IPS-11a (cell line): Measurements from ENCODE around the gene CTNNA1.
"Not testable (repeated sequence)": the region's sequence is repeated elsewhere in the genome, so short reads cannot be mapped to it uniquely, and the experiment has no call there.

Source experiments
- H3K4me3 ChIP-seq: one replicate; pipeline ENCODE4 v1.5.1; 2013; ENCODE audit warnings: low read depth, low read length, control low read depth

CTNNA1 gene, protein sequence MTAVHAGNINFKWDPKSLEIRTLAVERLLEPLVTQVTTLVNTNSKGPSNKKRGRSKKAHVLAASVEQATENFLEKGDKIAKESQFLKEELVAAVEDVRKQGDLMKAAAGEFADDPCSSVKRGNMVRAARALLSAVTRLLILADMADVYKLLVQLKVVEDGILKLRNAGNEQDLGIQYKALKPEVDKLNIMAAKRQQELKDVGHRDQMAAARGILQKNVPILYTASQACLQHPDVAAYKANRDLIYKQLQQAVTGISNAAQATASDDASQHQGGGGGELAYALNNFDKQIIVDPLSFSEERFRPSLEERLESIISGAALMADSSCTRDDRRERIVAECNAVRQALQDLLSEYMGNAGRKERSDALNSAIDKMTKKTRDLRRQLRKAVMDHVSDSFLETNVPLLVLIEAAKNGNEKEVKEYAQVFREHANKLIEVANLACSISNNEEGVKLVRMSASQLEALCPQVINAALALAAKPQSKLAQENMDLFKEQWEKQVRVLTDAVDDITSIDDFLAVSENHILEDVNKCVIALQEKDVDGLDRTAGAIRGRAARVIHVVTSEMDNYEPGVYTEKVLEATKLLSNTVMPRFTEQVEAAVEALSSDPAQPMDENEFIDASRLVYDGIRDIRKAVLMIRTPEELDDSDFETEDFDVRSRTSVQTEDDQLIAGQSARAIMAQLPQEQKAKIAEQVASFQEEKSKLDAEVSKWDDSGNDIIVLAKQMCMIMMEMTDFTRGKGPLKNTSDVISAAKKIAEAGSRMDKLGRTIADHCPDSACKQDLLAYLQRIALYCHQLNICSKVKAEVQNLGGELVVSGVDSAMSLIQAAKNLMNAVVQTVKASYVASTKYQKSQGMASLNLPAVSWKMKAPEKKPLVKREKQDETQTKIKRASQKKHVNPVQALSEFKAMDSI

DNA sequence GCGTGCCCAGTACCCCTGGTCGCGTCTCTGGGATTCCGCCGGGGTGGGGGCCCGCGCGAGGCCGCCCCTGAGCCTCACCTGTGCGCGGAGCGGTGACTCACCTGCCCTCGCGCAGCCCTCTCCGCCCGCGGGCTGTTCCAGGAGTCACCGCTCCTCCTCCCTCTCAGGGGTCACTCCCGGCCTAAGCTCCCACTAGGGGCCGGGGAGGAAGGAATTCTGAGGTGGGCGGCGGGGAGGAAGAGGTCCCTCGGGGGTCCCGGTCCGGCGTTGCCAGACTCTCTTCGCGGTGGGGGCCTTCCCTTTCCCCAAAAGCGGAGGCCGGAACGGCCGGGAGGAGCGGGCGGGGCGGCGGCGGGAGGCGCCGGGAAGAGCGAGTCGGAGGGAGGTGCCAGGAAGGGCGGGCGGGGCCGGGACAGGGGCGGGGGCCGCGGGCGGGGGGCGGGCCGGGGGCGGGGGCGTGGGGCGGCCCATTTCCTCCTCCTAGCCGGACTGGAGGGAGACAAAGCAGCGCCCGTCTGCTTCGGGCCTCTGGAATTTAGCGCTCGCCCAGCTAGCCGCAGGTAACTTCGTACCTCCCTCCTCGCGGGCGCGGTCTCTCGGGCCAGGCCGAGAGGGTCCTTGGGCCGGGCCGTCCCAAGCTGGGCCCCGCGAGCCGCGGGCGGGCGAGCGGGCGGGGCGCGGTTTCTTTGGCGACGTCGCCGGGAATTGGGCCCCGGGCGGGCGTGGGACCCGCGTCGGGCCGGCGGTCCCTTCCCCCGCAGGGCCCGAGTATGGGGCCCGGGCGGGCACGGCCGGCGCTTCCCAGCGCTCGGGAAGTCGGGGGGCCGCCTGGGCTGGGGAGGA, at the start of gene CTNNA1:
CTNNA1 (plus strand) TSS at position 475 of the 843 bp plus-strand sequence. CDS start 28,500 bp downstream, outside the sequence.
- peak within 1 kb of the TSS; percentile 85 for H3K4me3 ChIP-seq

DNA sequence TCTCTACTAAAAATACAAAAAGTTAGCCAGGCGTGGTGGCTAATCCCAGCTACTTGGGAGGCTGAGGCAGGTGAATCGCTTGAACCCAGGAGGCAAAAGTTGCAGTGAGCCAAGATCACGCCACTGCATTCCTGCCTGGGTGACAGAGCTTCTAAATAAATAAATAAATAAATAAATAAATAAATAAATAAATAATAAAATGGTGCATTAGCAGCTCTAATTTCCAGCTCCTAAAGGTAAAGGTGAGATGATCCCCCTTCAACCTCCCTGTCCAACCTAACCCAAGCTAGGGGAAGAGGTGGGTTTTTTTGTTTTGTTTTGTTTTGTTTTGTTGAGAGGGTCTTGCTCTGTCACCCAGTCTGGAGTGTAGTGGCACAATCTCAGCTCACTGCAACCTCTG, 49.4 kb upstream of the CTNNA1 start:
- not testable (repeated sequence) for H3K4me3 ChIP-seq

DNA sequence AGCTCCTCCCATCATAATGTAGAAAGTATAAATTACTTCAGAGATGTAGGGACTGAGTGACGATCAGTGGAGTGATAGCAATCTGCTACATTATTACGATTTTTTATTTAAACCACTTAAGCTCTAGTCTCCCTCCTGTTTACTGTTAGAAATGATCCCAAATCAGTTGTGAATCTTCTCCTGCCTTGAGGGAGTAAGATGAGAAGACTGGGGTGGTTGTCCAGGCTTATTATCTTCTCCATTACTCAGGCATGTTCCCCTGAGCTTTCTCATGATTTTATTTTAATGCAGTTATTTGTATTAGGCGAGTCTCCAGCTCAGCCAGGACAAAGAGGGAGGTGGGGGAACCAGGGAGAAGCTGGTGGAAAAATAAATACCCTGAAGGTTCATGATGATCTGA, 48.2 kb upstream of the CTNNA1 start:
- H3K4me3 ChIP-seq: no peak overlapping the region

DNA sequence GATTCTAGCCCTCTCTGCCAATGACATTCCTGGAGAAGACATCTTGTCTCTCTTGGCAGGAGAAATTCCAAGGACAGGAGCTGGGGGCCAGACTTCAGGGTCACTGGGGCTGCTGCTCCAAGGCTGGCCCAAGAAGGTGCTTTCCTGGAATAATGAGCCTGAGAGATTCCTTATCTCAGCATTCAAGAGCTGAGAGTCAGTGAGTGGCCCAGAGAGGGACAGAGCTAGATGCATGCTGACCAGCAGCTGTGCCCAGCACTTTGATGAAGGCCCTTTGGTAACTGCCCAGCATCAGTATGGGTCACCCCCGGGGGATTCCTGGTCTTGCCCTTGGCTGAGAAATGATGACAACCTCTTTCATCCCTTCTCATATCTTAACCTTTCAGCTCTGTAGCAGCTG, 47.7 kb upstream of the CTNNA1 start:
- no peak overlapping the region for H3K4me3 ChIP-seq

- no peak overlapping the region for H3K4me3 ChIP-seq
These were observed 46.4 kb upstream of the CTNNA1 start for GRCh38 chr5:138706655-138707480.

- H3K4me3 ChIP-seq: no peak overlapping the region
These were observed 44.4 kb upstream of the CTNNA1 start for GRCh38 chr5:138708791-138709190.

DNA sequence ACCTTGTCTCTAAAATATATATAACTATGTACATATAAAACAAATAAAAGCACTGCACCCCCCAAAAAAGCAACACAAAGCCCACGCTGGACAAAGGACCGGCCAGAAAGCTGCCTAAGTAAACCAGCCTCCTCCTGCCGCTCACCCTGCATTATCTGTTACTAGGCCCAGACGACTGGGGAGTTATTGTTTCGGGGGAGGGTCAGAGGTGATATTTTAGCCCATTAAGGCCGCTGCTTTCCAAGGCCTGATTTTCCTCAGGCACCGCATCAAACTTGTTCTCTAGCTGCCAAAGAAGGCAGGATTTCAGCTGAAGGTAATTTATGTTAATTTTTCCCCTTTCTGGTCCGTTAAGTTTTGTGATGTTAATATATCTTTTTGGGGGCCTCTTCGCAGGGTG, 44.0 kb upstream of the CTNNA1 start:
- H3K4me3 ChIP-seq: no peak overlapping the region

GRCh38 chr5:138711087-138711486, 42.1 kb upstream of the CTNNA1 start:
- no peak overlapping the region for H3K4me3 ChIP-seq

GRCh38 chr5:138711811-138712210, 41.4 kb upstream of the CTNNA1 start:
- H3K4me3 ChIP-seq: no peak overlapping the region

- H3K4me3 ChIP-seq: no peak overlapping the region
These were observed 40.9 kb upstream of the CTNNA1 start for GRCh38 chr5:138712324-138712723.

DNA sequence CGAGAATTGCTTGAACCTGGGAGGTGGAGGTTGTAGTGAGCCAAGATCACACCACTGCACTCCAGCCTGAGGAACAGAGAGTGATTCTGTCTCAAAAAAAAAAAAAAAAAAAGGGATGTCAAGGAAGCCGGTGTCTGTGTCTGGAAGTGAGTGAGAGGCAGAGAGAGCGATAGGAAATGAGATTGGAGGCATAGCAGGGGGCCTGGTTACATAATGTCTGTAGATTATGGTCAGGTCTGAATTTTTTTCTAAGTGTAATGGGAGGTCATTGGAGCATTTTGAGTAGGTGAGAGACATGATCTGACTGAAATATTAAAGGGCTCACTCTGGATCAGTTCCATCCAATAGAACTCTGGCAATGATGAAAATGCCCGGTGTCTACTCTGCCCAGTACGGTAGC, 40.4 kb upstream of the CTNNA1 start:
- H3K4me3 ChIP-seq: no peak overlapping the region

DNA sequence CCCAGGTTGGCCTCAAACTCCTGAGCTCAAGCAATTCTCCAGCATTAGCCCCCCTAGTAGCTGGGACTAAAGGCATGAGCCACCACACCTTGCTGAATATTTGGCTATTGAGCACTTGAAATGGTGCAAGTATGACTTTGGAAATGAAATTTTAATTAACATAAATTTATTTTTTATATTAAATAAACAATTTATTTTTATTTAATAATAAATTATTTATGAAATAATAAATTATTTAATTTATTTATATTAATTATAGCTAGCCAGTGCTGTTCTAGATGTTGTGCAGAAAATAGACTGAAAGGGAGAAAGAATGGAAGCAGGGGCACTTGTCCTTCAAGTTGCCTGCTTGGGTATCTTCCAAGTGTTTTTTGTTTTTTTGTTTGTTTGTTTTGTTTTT, 40.0 kb upstream of the CTNNA1 start:
- H3K4me3 ChIP-seq: no peak overlapping the region

- H3K4me3 ChIP-seq: no peak overlapping the region
These were observed 38.5 kb upstream of the CTNNA1 start for GRCh38 chr5:138714694-138715093.

- not testable (repeated sequence) for H3K4me3 ChIP-seq
These were observed 37.2 kb upstream of the CTNNA1 start for GRCh38 chr5:138715931-138716432.

- no peak overlapping the region for H3K4me3 ChIP-seq
These were observed 36.7 kb upstream of the CTNNA1 start for GRCh38 chr5:138716456-138716924.

DNA sequence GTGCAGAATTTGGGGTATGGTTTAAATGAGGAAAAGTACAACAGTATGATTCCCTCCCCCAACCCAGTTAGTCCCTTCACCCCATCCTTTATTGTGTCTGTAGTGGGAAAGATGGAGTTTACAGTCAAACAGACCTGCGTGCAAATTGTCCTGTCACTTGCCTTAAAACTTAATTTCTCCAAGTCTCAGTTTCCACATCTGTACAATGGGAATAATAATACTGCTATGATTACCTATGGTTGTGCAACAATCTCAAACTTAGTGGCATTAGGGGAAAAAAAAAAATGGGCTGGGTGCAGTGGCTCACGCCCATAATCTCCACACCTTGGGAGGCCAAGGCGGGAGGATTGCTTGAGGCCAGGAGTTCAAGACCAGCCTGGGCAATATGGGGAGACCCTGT, 35.8 kb upstream of the CTNNA1 start:
- H3K4me3 ChIP-seq: no peak overlapping the region

GRCh38 chr5:138719811-138720210, 33.4 kb upstream of the CTNNA1 start:
- no peak overlapping the region for H3K4me3 ChIP-seq

- no peak overlapping the region for H3K4me3 ChIP-seq
These were observed 32.4 kb upstream of the CTNNA1 start for GRCh38 chr5:138720840-138721239.

DNA sequence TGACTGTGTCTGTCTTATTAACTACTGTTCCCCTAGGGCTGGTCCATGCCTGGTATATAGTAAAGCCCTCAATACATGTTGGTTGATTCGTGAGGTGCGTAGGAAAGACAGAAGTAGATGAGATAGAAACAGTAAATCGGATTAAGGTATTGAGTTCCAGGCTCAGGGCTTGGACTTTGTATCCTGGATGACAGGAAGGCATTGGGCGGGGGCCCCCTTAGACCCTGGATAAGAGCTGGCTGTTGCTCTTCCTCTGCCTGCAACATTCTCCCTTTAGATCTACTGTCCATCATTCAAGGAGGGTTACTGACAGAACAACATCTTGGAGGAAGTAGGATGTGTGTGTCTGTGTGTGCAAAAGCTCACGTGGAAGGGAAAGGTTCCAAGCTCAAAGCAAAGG, 31.2 kb upstream of the CTNNA1 start:
- no peak overlapping the region for H3K4me3 ChIP-seq
